ENCODE data around the gene DGKZ. TPM values are rescaled to one million over a fixed set of nuclear protein-coding genes. Genes with fewer than 3 reads are reported as not detected.

Gene DGKZ
- total RNA-seq, 1 experiment from 2014 or later: 59.3 TPM

DNA sequence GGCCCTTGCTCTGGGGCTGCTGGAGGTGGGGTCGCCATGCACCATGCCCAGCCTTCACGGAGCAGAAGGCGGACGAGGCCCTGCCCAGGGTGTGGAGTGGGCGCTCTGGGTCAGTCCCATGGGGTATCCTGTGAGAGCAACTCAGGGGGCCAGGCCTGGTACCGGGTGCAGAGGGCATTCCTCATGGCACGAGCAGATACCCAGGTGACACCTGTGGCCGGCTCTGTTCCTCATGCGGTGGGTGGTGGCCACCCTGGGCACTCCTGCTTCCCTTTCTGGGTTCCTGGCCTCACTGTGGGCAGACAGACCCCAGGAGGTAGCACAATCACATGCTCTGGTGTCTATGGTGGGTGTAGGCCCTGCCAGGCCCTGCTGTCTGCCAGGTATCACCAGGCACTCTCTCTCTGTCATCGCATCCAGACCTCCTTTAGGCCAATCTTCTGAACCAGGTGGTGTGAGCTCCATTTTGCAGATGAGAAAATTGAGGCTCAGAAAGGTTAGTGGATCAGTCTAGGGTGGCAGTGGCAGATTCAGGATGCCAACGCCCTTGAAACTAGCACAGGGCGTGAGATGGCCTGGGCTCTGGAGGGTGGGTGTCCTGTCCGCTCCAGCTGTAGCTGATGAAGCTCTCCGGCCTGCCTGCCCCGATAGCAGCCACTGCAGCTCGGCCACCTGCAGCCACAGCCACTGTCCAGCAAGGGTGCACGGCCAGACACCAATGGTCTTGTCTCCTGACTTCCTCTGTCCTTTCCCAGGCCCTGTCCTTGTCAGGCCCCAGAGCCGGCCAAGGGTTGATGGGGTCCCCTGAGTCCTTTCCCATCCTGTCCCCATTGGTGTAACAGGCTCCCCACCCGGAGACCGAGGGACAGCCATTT lies 15.1 kb downstream of the DGKZ start:
- CTCF ChIA-PET: no interaction called here
- H3K4me3 Mint-ChIP-seq (ENCODE audit: unreplicated experiment): no peak overlapping the region
- no peaks in the 10 kb centered on the region for H3K4me1 ChIP-seq

DNA sequence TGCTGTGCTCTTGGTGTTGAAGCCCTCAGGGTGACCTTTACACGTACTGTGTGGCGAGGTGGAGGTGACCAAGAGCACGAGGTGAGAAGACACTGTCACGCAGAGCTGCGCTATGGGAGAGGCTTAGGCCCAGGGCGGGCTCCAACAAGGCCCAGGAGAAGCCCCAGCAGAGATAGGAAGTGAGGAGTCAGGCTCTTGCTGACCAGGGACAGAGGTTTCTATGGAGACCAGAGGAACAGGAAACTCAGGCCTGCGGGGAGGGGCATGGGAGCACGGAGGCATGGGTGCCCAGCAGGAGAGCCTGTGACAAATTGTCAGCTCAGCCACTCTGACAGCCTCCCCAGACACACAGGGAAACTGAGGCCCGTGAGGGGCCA lies 15.8 kb downstream of the DGKZ start:
- H3K27me3 Mint-ChIP-seq (ENCODE audit: insufficient read depth, unreplicated experiment): no peaks in the 10 kb centered on the region
- TF ChIP-seq, protein P1, sequence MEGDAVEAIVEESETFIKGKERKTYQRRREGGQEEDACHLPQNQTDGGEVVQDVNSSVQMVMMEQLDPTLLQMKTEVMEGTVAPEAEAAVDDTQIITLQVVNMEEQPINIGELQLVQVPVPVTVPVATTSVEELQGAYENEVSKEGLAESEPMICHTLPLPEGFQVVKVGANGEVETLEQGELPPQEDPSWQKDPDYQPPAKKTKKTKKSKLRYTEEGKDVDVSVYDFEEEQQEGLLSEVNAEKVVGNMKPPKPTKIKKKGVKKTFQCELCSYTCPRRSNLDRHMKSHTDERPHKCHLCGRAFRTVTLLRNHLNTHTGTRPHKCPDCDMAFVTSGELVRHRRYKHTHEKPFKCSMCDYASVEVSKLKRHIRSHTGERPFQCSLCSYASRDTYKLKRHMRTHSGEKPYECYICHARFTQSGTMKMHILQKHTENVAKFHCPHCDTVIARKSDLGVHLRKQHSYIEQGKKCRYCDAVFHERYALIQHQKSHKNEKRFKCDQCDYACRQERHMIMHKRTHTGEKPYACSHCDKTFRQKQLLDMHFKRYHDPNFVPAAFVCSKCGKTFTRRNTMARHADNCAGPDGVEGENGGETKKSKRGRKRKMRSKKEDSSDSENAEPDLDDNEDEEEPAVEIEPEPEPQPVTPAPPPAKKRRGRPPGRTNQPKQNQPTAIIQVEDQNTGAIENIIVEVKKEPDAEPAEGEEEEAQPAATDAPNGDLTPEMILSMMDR (IDR thresholded peaks at IDR 0.05; ENCODE audit: insufficient read depth in 1 of 2, low read depth in 1 of 2, low read length in 1 of 2, severe bottlenecking in 1 of 2, unreplicated experiment in 1 of 2): no peak
- no peak for DNase-seq
- Histone ChIP-seq H3K9me3 (no peaks in the 10 kb centered on the region), H3K36me3 (ENCODE audit: control insufficient read depth, insufficient read depth, low read length) (peaks cover 3% of the 10 kb centered on the region), H3K4me1 (no peaks in the 10 kb centered on the region), H3K27me3 (replicated peaks; ENCODE audit: control insufficient read depth, insufficient read depth, low read length) (no peaks in the 10 kb centered on the region), H3K4me3 (ENCODE audit: low read depth, low read length) (no peak overlapping the region)
- no peaks in the 10 kb centered on the region for H3K4me1 Mint-ChIP-seq (ENCODE audit: low read depth, unreplicated experiment)
- POLR2A ChIA-PET: no interaction called here
- H3K9me3 Mint-ChIP-seq (ENCODE audit: unreplicated experiment): no peaks in the 10 kb centered on the region
- H3K27ac Mint-ChIP-seq (ENCODE audit: unreplicated experiment): no peak overlapping the region
- BruUV-seq (replicated peaks): no TSS peak
- CTCF ChIA-PET: no interaction called here
- intact Hi-C loops (cut with micrococcal nuclease; ENCODE audit: unreplicated experiment): no loop called here
- H3K4me3 Mint-ChIP-seq (ENCODE audit: unreplicated experiment): no peak overlapping the region
- peaks cover 2% of the 10 kb centered on the region for H3K36me3 Mint-ChIP-seq (ENCODE audit: insufficient read depth, unreplicated experiment)

More for the DNA sequence above, 15.1 kb downstream of the DGKZ start:
- no peak overlapping the region for H3K27ac Mint-ChIP-seq (ENCODE audit: unreplicated experiment)
- BruUV-seq (replicated peaks): no TSS peak
- H3K36me3 ChIP-seq (ENCODE audit: control insufficient read depth, insufficient read depth, low read length): no peaks in the 10 kb centered on the region
- no peaks in the 10 kb centered on the region for H3K9me3 ChIP-seq
- H3K27me3 ChIP-seq (replicated peaks; ENCODE audit: control insufficient read depth, insufficient read depth, low read length): no peaks in the 10 kb centered on the region
- TF ChIP-seq, protein P1 (IDR thresholded peaks at IDR 0.05; ENCODE audit: insufficient read depth in 1 of 2, low read depth in 1 of 2, low read length in 1 of 2, severe bottlenecking in 1 of 2, unreplicated experiment in 1 of 2): no peak
- H3K4me3 ChIP-seq (ENCODE audit: low read depth, low read length): no peak overlapping the region
- H3K36me3 Mint-ChIP-seq (ENCODE audit: insufficient read depth, unreplicated experiment): peaks cover 4% of the 10 kb centered on the region
- peaks cover 4% of the 10 kb centered on the region for H3K4me1 Mint-ChIP-seq (ENCODE audit: low read depth, unreplicated experiment)
- no peak for DNase-seq
- intact Hi-C loops (cut with micrococcal nuclease; ENCODE audit: unreplicated experiment): no loop called here
- no peaks in the 10 kb centered on the region for H3K9me3 Mint-ChIP-seq (ENCODE audit: unreplicated experiment)
- POLR2A ChIA-PET: no interaction called here
- H3K27me3 Mint-ChIP-seq (ENCODE audit: insufficient read depth, unreplicated experiment): no peaks in the 10 kb centered on the region

- H3K36me3 ChIP-seq (ENCODE audit: control insufficient read depth, insufficient read depth, low read length): peaks cover 4% of the 10 kb centered on the region
- no peak overlapping the region for H3K4me3 ChIP-seq (ENCODE audit: low read depth, low read length)
- no peaks in the 10 kb centered on the region for H3K4me1 Mint-ChIP-seq (ENCODE audit: low read depth, unreplicated experiment)
- intact Hi-C loops (cut with micrococcal nuclease; ENCODE audit: unreplicated experiment): no loop called here
- H3K27ac Mint-ChIP-seq (ENCODE audit: unreplicated experiment): no peak overlapping the region
- TF ChIP-seq, protein P1 (IDR thresholded peaks at IDR 0.05; ENCODE audit: insufficient read depth in 1 of 2, low read depth in 1 of 2, low read length in 1 of 2, severe bottlenecking in 1 of 2, unreplicated experiment in 1 of 2): no peak
- H3K4me1 ChIP-seq: no peaks in the 10 kb centered on the region
- H3K9me3 ChIP-seq: no peaks in the 10 kb centered on the region
- ChIA-PET POLR2A (no interaction called here), CTCF (no interaction called here)
- no peaks in the 10 kb centered on the region for H3K27me3 ChIP-seq (replicated peaks; ENCODE audit: control insufficient read depth, insufficient read depth, low read length)
- H3K36me3 Mint-ChIP-seq (ENCODE audit: insufficient read depth, unreplicated experiment): peaks cover 8% of the 10 kb centered on the region
- no peak for DNase-seq
- no TSS peak for BruUV-seq (replicated peaks)
- no peaks in the 10 kb centered on the region for H3K9me3 Mint-ChIP-seq (ENCODE audit: unreplicated experiment)
- no peak overlapping the region for H3K4me3 Mint-ChIP-seq (ENCODE audit: unreplicated experiment)
- no peaks in the 10 kb centered on the region for H3K27me3 Mint-ChIP-seq (ENCODE audit: insufficient read depth, unreplicated experiment)
These were observed 16.3 kb downstream of the DGKZ start for GRCh38 chr11:46363455-46364005.
